ENCODE results near the gene MDP1. TPM values are rescaled to one million over a fixed set of nuclear protein-coding genes. Genes with fewer than 3 reads are reported as not detected.

Gene MDP1
- total RNA-seq, 1 experiment from 2014 or later = 12.6 TPM

GRCh38 chr14:24195186-24196070 is 20.4 kb downstream of the MDP1 start, which contains the start of gene TM9SF1 (continued):
- TF ChIP-seq ZNF281 (CRISPR knock-in tag; IDR thresholded peaks at IDR 0.05) (peak; percentile 79; the same call in 1 of the 2 replicates), TP53 (CRISPR knock-in tag; IDR thresholded peaks at IDR 0.05) (peak; percentile 89; the same call in 1 of the 2 replicates), ZNF416 (CRISPR knock-in tag; IDR thresholded peaks at IDR 0.05) (no peak)

GRCh38 chr14:24194873-24195185 is 21.0 kb downstream of the MDP1 start:
- ATAC-seq (no peak), DNase-seq (ENCODE audit: low spot score) (no peak)
- Mint-ChIP-seq H3K4me3 (peak overlapping the region; percentile 94), H3K27ac (peak overlapping the region; percentile 83), H3K27me3 (ENCODE audit: low read depth) (no peaks in the 10 kb centered on the region), H3K36me3 (peaks cover 28% of the 10 kb centered on the region), H3K4me1 (peaks cover 23% of the 10 kb centered on the region), H3K9me3 (peaks cover 8% of the 10 kb centered on the region)
- TF ChIP-seq ZNF317 (CRISPR knock-in tag; IDR thresholded peaks at IDR 0.05; ENCODE audit: borderline replicate concordance, low read depth) = no peak
- no peak for TF ChIP-seq ZSCAN18 (CRISPR knock-in tag; IDR thresholded peaks at IDR 0.05)
- TF ChIP-seq AFF4 (CRISPR knock-in tag; IDR thresholded peaks at IDR 0.05; ENCODE audit: borderline replicate concordance) = no peak
- TF ChIP-seq ATF2 (CRISPR knock-in tag; IDR thresholded peaks at IDR 0.05; ENCODE audit: borderline replicate concordance, low read depth) = no peak
- TF ChIP-seq ZNF263 (CRISPR knock-in tag; IDR thresholded peaks at IDR 0.05; ENCODE audit: low read depth) = no peak
- ChIA-PET POLR2A (interaction anchor here (1.0 to 1.9 kb wide), 9 partner anchors 23 to 101 kb away, joined by 3 to 7 read pairs (median 5); partner anchors contain the start of genes DCAF11, IRF9, NRL and PCK2), CTCF (interaction anchor here (0.8 to 1.8 kb wide), 6 partner anchors 18 to 628 kb away, joined by 3 to 16 read pairs (median 8); partner anchors contain the start of genes AP1G2, CHMP4A, CIDEB and EMC9)

GRCh38 chr14:24194186-24194872 is 21.5 kb downstream of the MDP1 start:
- TF ChIP-seq MLX (CRISPR knock-in tag; IDR thresholded peaks at IDR 0.05) (no peak), ESRRA (CRISPR knock-in tag; IDR thresholded peaks at IDR 0.05; ENCODE audit: borderline replicate concordance) (no peak), ZNF671 (CRISPR knock-in tag; IDR thresholded peaks at IDR 0.05) (no peak)
- ChIA-PET POLR2A (interaction anchor here (1.3 kb wide), 1 partner anchor 77 kb away, joined by 3 read pairs; the partner anchor contains the start of gene RABGGTA), CTCF (interaction anchor here (1.4 kb wide), 1 partner anchor 53 kb away, joined by 3 read pairs; the partner anchor contains the start of gene EMC9)
- peaks cover 8% of the 10 kb centered on the region for H3K9me3 Mint-ChIP-seq
- ATAC-seq (no peak), DNase-seq (ENCODE audit: low spot score) (no peak)
- H3K27ac Mint-ChIP-seq = peak overlapping the region; percentile 83; the same call in 1 of the 2 replicates
- H3K36me3 Mint-ChIP-seq = peaks cover 25% of the 10 kb centered on the region
- H3K27me3 Mint-ChIP-seq (ENCODE audit: low read depth) = no peaks in the 10 kb centered on the region
- peak overlapping the region; percentile 94 for H3K4me3 Mint-ChIP-seq
- peaks cover 25% of the 10 kb centered on the region for H3K4me1 Mint-ChIP-seq

Data from WTC11 (cell line).